ENCODE results near the gene GFOD1. TPM values are rescaled to one million over a fixed set of nuclear protein-coding genes. Genes with fewer than 3 reads are reported as not detected.
"Not testable (repeated sequence)": the region's sequence is repeated elsewhere in the genome, so short reads cannot be mapped to it uniquely, and the experiment has no call there.

The GFOD1 gene
- total RNA-seq, 8 experiments from 2014 or later, result 2.8 to 40.0 (median 9.4) TPM

DNA sequence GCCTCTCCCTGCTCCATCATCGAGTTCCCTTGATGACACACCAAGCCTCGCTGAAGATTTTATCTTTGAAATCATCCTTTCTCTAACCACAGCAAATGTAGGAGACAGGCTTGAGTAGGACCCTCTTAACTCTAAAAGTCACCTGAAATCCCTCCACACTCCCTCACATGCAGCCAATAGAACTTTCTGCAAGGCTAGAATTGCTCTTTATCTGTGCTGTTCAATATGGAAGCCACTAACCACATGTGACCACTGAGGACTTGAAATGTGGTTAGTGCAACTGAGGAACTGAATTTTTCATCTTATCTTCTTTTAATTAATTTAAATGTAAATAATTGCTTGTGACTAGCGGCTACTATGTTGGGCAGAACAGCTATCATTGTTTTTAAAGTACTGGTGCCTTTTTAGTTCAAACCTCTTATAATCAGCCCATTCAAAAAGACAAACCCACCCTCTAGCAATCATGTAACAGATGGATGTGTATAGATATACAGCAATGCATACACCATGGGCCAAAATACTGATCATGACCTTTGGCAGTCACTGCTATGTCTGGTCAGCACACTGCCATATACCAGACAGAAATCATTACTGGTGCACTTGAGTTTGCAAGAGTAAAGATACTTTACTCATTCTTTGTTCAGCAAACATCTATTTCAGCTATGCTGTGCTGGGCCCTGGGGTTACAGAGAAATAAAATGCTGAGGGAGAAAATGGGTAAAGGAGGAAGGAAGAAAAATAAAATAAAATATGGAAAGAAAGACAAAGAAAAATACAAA is 50.0 kb downstream of the GFOD1 start:
- 80 to 100% (median 93%) methylated on average over 1 to 3 of the region's 3 CpGs; no CpG with 5 or more reads in 2 of the 10 experiments for WGBS, 10 experiments
- in situ Hi-C loops (cut with MboI; ENCODE audit: low pct_unique_long_range_greater_than_20kb in 2 of 9, low sequenced_read_pairs in 9 of 9, unreplicated experiment in 9 of 9), result no loop called here
- ATAC-seq (replicated peaks in 6 of 8), result no peak

DNA sequence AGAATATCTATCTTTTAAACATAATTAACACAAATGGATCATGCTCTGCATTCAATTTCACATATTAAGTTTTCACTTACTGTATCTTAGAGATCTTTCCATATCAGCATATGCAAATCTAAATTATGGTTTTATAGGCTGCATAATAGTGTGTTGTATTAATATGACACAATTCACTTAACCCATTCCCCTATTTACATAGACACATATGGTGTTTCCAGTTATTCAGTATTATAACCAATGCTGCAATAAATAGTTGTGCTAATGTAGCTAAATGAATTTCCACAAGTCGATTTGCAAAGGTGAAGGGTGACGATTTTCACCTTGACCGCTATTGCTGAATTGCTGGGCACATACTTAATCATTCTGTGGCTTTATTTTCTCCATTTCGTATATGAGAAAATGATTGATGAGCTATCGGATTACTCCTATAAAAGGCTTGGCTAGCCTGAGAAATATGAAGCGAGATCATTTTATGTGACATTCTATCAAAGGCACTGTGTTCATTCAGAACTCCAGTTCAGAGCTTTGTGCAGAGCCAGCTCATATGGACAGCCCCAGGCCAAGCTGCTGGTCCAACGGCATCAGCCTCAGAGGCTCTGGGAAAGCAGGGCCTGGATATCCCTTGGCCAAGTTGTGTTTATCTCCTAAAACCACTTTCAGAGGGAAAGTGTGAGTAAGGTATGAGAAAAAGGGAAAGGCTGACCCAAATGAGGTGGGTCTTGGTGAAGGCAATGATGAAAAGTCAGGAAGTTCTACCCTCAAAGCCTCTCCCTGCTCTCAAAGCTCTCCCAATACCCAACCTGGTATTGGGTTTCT is 50.8 kb downstream of the GFOD1 start:
- ATAC-seq (replicated peaks in 6 of 8), result peak in 6 of 8 experiments; percentile 50 to 89 (median 52)
- H3K4me3 ChIP-seq, result no peak overlapping the region
- in situ Hi-C loops (cut with MboI; ENCODE audit: low pct_unique_long_range_greater_than_20kb in 2 of 9, low sequenced_read_pairs in 9 of 9, unreplicated experiment in 9 of 9), result no loop called here
- 0 to 85% (median 77%) methylated on average over 1 to 7 of the region's 7 CpGs for WGBS, 10 experiments
- peak overlapping the region in 1 of 2 donors; percentile 40 for H3K27ac ChIP-seq
- H3K4me1 ChIP-seq (replicated peaks in 1 of 2), result peaks cover 3 to 19% of the 10 kb centered on the region in 2 donors

More for the DNA sequence above, 50.0 kb downstream of the GFOD1 start:
- H3K27ac ChIP-seq, result peak overlapping the region in 1 of 2 donors; percentile 40
- H3K4me1 ChIP-seq (replicated peaks in 1 of 2), result peaks cover 3 to 19% of the 10 kb centered on the region in 2 donors
- no peak overlapping the region for H3K4me3 ChIP-seq

DNA sequence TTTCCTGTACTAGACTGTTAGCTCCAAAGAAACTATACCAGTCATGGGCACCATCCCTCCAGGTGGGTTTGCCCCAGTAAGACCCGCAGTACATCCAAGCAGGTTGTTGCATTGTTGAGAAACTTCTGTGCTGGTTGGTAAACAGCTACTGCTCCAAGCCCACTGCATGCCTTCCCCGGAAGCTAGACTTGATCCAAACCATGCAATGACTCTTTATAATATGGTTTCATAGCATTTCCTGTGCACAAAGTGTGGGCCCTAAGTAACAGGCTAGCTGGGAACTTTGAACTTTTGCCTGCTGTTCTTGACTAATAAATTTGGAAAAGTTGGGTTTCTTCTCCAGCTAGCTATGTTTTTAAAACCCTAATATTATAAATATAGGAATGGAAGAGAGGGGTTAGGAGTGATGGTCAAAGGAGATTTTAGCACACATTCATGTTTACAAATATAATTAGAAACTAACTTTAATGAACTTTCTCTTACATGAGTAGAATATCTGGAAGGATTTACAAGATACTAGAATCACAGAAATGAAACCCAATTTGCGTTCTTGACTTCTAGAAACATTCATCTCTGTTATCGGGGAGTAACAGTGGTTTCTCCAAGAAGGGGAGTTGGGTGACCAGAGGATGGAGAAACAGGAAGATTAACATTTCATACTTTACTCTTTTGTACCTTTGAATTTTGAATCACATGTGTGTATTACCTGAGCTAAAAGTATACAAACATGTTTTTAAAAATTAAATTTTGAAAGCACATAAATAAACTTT is 51.7 kb downstream of the GFOD1 start:
- Histone ChIP-seq H3K27ac (no peak overlapping the region), H3K4me3 (no peak overlapping the region), H3K4me1 (replicated peaks in 1 of 2) (peaks cover 3 to 19% of the 10 kb centered on the region in 2 donors)
- no peak for ATAC-seq (replicated peaks in 6 of 8)
- WGBS, 10 experiments, result 70 to 100% (median 86%) methylated on average over 1 to 3 of the region's 4 CpGs; no CpG with 5 or more reads in 1 of the 10 experiments
- in situ Hi-C loops (cut with MboI; ENCODE audit: low pct_unique_long_range_greater_than_20kb in 2 of 9, low sequenced_read_pairs in 9 of 9, unreplicated experiment in 9 of 9), result no loop called here

- ATAC-seq (replicated peaks in 6 of 8), result no peak
- 81 to 100% (median 88%) methylated on average over 1 to 6 of the region's 6 CpGs; no CpG with 5 or more reads in 3 of the 10 experiments for WGBS, 10 experiments
- no peak overlapping the region for H3K27ac ChIP-seq
- peaks cover 3 to 19% of the 10 kb centered on the region in 2 donors for H3K4me1 ChIP-seq (replicated peaks in 1 of 2)
- no peak overlapping the region for H3K4me3 ChIP-seq
- in situ Hi-C loops (cut with MboI; ENCODE audit: low pct_unique_long_range_greater_than_20kb in 2 of 9, low sequenced_read_pairs in 9 of 9, unreplicated experiment in 9 of 9), result no loop called here
Observed at GRCh38 chr6:13434777-13435176, 52.6 kb downstream of the GFOD1 start.

GRCh38 chr6:13434135-13434775 is 53.1 kb downstream of the GFOD1 start:
- in situ Hi-C loops (cut with MboI; ENCODE audit: low pct_unique_long_range_greater_than_20kb in 2 of 9, low sequenced_read_pairs in 9 of 9, unreplicated experiment in 9 of 9); H3K27ac ChIP-seq; H3K4me3 ChIP-seq; ATAC-seq (replicated peaks in 6 of 8): not testable (repeated sequence)
- H3K4me1 ChIP-seq (replicated peaks in 1 of 2), result peaks cover 3 to 20% of the 10 kb centered on the region in 2 donors

- H3K27ac ChIP-seq, result no peak overlapping the region
- WGBS, 10 experiments, result 90 to 100% (median 100%) methylated on average over 1 to 5 of the region's 5 CpGs; no CpG with 5 or more reads in 1 of the 10 experiments
- H3K4me3 ChIP-seq, result no peak overlapping the region
- in situ Hi-C loops (cut with MboI; ENCODE audit: low pct_unique_long_range_greater_than_20kb in 2 of 9, low sequenced_read_pairs in 9 of 9, unreplicated experiment in 9 of 9), result no loop called here
- no peak for ATAC-seq (replicated peaks in 6 of 8)
- H3K4me1 ChIP-seq (replicated peaks in 1 of 2), result peaks cover 3 to 26% of the 10 kb centered on the region in 2 donors
Observed at GRCh38 chr6:13433709-13434121, 53.7 kb downstream of the GFOD1 start.

DNA sequence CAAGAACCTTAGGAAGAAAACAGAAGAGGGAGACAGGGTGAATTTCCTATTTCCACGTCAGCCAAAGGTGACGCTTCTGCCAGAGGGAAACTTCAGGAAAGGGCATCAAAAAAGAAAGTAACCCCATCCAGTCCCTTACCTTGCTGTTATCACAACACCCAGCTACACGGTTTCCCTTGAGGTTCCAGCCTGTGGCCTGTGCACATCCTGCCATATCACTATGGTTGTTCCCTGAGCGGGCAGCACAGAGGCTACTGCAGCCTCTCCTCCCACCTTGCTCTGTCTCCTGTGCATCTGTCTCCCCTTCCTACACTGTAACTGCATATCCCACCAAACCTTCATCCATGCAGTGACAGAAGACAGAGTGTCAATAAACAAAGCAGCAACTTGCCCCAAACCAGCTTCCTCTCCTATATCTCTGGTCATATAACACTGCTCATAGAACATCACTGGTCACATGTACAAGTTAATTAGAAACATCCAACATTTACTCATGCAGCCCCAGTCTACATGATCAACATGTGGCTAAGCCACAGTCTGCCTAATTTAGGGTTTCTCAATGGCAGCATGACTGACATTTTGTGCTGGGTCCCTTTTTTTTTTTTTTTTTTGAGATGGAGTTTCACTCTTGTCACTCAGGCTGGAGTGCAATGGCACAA is 54.7 kb downstream of the GFOD1 start:
- in situ Hi-C loops (cut with MboI; ENCODE audit: low pct_unique_long_range_greater_than_20kb in 2 of 9, low sequenced_read_pairs in 9 of 9, unreplicated experiment in 9 of 9), result no loop called here
- Histone ChIP-seq H3K4me3 (no peak overlapping the region), H3K4me1 (replicated peaks in 1 of 2) (peaks cover 12 to 29% of the 10 kb centered on the region in 2 donors), H3K27ac (no peak overlapping the region)
- ATAC-seq (replicated peaks in 6 of 8), result no peak
- WGBS, 10 experiments, result 57 to 100% (median 92%) methylated on average over 2 to 4 of the region's 4 CpGs; no CpG with 5 or more reads in 4 of the 10 experiments

DNA sequence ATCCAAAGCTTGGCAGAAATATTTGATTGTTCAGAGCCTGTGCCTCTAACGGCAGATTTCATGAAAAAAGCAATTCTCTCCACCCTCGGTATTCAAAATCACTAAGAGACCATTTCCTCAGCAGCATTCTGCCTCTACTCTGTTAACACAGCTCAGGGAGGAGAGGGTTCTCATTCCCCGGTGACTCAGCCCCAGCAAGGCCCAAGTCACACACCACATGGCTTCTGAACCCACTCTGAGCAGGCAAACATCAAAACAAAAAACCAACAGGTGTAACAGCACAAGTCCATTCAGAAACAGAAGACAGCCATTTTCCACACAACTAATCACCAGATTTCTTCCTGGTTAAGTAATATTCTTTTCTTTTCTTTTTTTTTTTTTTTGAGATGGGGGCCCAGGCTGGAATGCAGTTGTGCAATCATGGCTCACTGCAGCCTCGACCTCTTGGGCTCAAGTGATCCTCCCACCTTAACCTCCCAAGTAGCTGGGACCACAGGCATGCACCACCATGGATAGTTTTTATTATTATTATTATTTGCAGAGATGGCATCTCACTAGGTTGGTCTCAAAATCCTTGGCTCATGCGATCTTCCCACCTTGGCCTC is 55.4 kb downstream of the GFOD1 start:
- 0 to 89% (median 50%) methylated on average over 2 to 5 of the region's 5 CpGs; no CpG with 5 or more reads in 2 of the 10 experiments for WGBS, 10 experiments
- H3K4me1 ChIP-seq (replicated peaks in 1 of 2), result peaks cover 12 to 22% of the 10 kb centered on the region in 2 donors
- H3K4me3 ChIP-seq, result no peak overlapping the region
- no peak overlapping the region for H3K27ac ChIP-seq
- in situ Hi-C loops (cut with MboI; ENCODE audit: low pct_unique_long_range_greater_than_20kb in 2 of 9, low sequenced_read_pairs in 9 of 9, unreplicated experiment in 9 of 9), result no loop called here
- ATAC-seq (replicated peaks in 6 of 8), result peak in 7 of 8 experiments; percentile 40 to 86 (median 55)

DNA sequence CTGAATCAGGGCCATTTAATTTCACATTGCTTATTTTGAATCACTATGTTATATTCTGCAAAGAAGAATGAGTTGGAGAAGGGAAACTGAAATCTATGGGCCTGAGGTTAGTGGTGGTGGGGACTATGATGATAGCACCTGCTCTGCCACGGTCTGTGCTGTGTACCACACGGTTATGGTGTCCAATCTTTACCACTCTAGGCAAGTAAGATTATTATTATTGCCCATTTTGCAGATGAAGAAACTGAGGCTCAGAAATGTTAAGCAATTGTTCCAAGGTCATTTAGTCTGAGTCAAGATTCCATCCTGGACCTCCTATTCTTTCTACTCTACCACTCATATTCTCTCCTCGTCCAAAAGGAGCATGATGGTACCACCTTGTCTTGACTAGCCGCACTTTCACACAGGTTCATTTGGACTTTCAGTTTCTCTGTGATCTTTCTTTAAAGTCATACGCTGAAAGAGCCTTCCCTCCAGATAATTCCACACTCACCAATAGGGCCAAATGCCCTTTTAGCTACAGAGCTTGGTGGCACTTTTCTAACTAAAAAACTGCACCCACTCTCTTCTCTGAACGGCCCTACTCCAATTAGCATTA is 56.2 kb downstream of the GFOD1 start:
- Histone ChIP-seq H3K4me3 (no peak overlapping the region), H3K4me1 (replicated peaks in 1 of 2) (peaks cover 10 to 14% of the 10 kb centered on the region in 2 donors), H3K27ac (no peak overlapping the region)
- ATAC-seq (replicated peaks in 6 of 8), result peak in 1 of 8 experiments; percentile 32
- in situ Hi-C loops (cut with MboI; ENCODE audit: low pct_unique_long_range_greater_than_20kb in 2 of 9, low sequenced_read_pairs in 9 of 9, unreplicated experiment in 9 of 9), result no loop called here
- 17 to 100% (median 80%) methylated on average over 1 to 6 of the region's 6 CpGs; no CpG with 5 or more reads in 1 of the 10 experiments for WGBS, 10 experiments

DNA sequence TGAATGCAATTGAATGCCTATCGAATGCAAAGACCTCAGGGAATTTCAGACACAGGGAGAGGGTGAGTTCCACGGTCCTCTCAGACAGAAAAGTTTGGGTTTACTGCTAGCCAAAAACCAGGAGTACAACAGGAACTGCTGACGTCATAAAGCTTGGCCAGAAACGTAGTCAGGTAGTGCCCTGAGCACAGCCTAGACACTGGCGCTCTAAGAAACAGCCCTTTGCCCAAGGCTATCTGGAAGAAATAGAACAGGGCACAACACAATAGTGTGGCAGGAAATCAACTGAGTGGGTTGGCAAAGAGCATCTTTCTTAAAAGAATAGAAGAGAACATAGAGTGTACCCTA is 58.0 kb downstream of the GFOD1 start:
- no peak overlapping the region for H3K27ac ChIP-seq
- no peak for ATAC-seq (replicated peaks in 6 of 8)
- 69 to 100% (median 88%) methylated on average over 1 to 5 of the region's 5 CpGs; no CpG with 5 or more reads in 1 of the 10 experiments for WGBS, 10 experiments
- in situ Hi-C loops (cut with MboI; ENCODE audit: low pct_unique_long_range_greater_than_20kb in 2 of 9, low sequenced_read_pairs in 9 of 9, unreplicated experiment in 9 of 9), result no loop called here
- H3K4me3 ChIP-seq, result no peak overlapping the region
- peaks cover 10 to 14% of the 10 kb centered on the region in 2 donors for H3K4me1 ChIP-seq (replicated peaks in 1 of 2)

DNA sequence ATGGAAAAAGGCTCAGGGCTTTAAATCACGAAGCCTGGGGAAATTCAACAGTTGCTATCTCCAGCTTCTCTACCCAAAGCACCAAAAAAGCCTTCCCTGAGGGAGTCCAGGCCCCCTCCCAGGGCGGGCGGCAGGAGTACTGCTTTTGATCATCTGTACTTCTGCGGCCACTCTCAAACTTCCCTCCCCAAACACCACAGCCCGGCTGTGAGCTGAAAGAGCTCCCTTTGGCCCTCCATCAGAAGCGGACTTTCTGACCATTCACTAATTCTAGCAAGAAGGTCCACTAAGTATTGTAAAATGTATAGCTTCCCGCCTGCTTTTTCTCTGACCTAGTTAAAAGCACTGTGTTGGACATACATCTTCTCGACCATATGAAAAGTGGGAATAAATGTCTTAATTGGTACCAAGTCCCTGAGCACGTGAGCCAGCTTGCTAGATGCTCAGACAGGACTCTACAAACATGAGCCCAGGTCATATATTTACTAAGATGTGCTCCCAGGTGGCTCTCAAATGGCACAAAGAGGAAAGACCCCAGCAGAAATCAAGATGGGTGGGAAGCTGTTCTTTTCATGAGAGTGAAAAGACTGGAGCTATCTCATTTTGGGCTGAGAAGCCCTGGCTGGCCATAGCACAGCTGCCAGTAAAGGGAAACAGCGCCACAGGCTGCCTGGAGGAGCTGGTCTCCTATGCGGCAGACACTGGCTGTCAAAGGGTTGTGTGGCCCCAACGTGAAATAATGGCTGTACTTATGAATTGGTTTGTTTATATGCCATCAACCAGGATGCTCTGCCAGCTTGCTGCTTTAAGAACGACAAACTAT is 58.6 kb downstream of the GFOD1 start:
- no peak for ATAC-seq (replicated peaks in 6 of 8)
- Histone ChIP-seq H3K4me1 (replicated peaks in 1 of 2) (peaks cover 10 to 14% of the 10 kb centered on the region in 2 donors), H3K4me3 (no peak overlapping the region), H3K27ac (no peak overlapping the region)
- in situ Hi-C loops (cut with MboI; ENCODE audit: low pct_unique_long_range_greater_than_20kb in 2 of 9, low sequenced_read_pairs in 9 of 9, unreplicated experiment in 9 of 9), result no loop called here
- 27 to 100% (median 60%) methylated on average over 1 to 10 of the region's 13 CpGs for WGBS, 10 experiments
